Tongue (tissue), 2 donors: Measurements from ENCODE around the gene TNFRSF6B. TPM values are rescaled to one million over a fixed set of nuclear protein-coding genes. Genes with fewer than 3 reads are reported as not detected.
A peak's percentile ranks its signal among the peaks of the same experiment; 100 is the strongest.

Source experiments
- DNase-seq: peaks from one replicate; pipeline ENCODE4 v3.0.0-alpha.2; 2015
- total RNA-seq: library from RNA; depleted of rRNA; stranded (reverse); fragments of >200 nt; gene quantifications from one replicate; pipeline ENCODE4 v1.2.3, GENCODE V29; 2014

TNFRSF6B gene
- total RNA-seq, 1 donor from 2014 or later, result 1.1 TPM

GRCh38 chr20:63697868-63698545, 1.6 kb downstream of the TNFRSF6B start:
- no peak for DNase-seq

- peak; percentile 33 for DNase-seq
Measured at GRCh38 chr20:63698739-63699465, 2.5 kb downstream of the TNFRSF6B start.

- DNase-seq, result no peak
Measured at GRCh38 chr20:63699466-63700198, 3.2 kb downstream of the TNFRSF6B start.

- DNase-seq, result no peak
Measured at GRCh38 chr20:63700199-63701050, 4.0 kb downstream of the TNFRSF6B start.

GRCh38 chr20:63701051-63701328, 4.5 kb downstream of the TNFRSF6B start:
- no peak for DNase-seq

- no peak for DNase-seq
Measured at GRCh38 chr20:63701329-63702035, 5.0 kb downstream of the TNFRSF6B start.

- no peak for DNase-seq
Measured at GRCh38 chr20:63702036-63702665, 5.7 kb downstream of the TNFRSF6B start.

GRCh38 chr20:63702751-63703470, 6.5 kb downstream of the TNFRSF6B start:
- DNase-seq, result no peak

- DNase-seq, result no peak
Measured at GRCh38 chr20:63703471-63703975, 7.1 kb downstream of the TNFRSF6B start.

GRCh38 chr20:63703976-63704748, 7.7 kb downstream of the TNFRSF6B start:
- DNase-seq, result no peak

GRCh38 chr20:63704749-63705117, 8.3 kb downstream of the TNFRSF6B start:
- no peak for DNase-seq

GRCh38 chr20:63705232-63706026, 9.0 kb downstream of the TNFRSF6B start:
- no peak for DNase-seq

- no peak for DNase-seq
Measured at GRCh38 chr20:63706027-63706695, 9.7 kb downstream of the TNFRSF6B start.

GRCh38 chr20:63706852-63707557, 10.6 kb downstream of the TNFRSF6B start:
- peak; percentile 43 for DNase-seq

- DNase-seq, result peak; percentile 92
Measured at GRCh38 chr20:63707558-63708300, 11.3 kb downstream of the TNFRSF6B start, which contains the start of the genes ARFRP1 and ZGPAT. Gene ARFRP1 (minus strand): TSS chr20:63707976. CDS start chr20:63707091, 885 bp downstream. Gene ZGPAT (plus strand): TSS chr20:63708039. CDS start chr20:63708581, 542 bp downstream.
